GM19324 (cell line): Measurements from ENCODE around the gene NUDT6.
"Not testable (repeated sequence)": the region's sequence is repeated elsewhere in the genome, so short reads cannot be mapped to it uniquely, and the experiment has no call there.

Experiments
- ATAC-seq: cut with Tn5 transposase; IDR thresholded peaks from one replicate; pipeline ENCODE4 v1.9.1; 2021; ENCODE audit warnings: mild to moderate bottlenecking, moderate library complexity; ENCODE audit not compliant: unreplicated experiment, low FRiP score

The NUDT6 gene

GRCh38 chr4:122921971-122922876 is at the start of gene NUDT6:
TSS of gene NUDT6 (minus strand) at chr4:122922597. CDS start at chr4:122922572, 25 bp downstream.
- peak; percentile 87 for ATAC-seq

GRCh38 chr4:122968227-122968812 is 45.9 kb upstream of the NUDT6 start:
- no peak for ATAC-seq

GRCh38 chr4:122967231-122967630 is 44.8 kb upstream of the NUDT6 start:
- ATAC-seq = no peak

GRCh38 chr4:122966201-122966600 is 43.8 kb upstream of the NUDT6 start:
- ATAC-seq = no peak

- ATAC-seq = no peak
These were observed 40.8 kb upstream of the NUDT6 start for GRCh38 chr4:122963216-122963615.

- ATAC-seq = no peak
These were observed 38.2 kb upstream of the NUDT6 start for GRCh38 chr4:122960611-122961000.

- no peak for ATAC-seq
These were observed 37.7 kb upstream of the NUDT6 start for GRCh38 chr4:122959981-122960610.

- ATAC-seq = no peak
These were observed 37.0 kb upstream of the NUDT6 start for GRCh38 chr4:122959441-122959840.

GRCh38 chr4:122958505-122958904 is 36.1 kb upstream of the NUDT6 start:
- no peak for ATAC-seq

GRCh38 chr4:122953924-122954323 is 31.5 kb upstream of the NUDT6 start:
- ATAC-seq = no peak

- ATAC-seq = no peak
These were observed 29.6 kb upstream of the NUDT6 start for GRCh38 chr4:122952028-122952427.

GRCh38 chr4:122948671-122949070 is 26.3 kb upstream of the NUDT6 start:
- ATAC-seq = no peak

GRCh38 chr4:122946142-122946541 is 23.7 kb upstream of the NUDT6 start:
- ATAC-seq = no peak

GRCh38 chr4:122945136-122945535 is 22.7 kb upstream of the NUDT6 start:
- ATAC-seq = not testable (repeated sequence)

- no peak for ATAC-seq
These were observed 10.4 kb upstream of the NUDT6 start for GRCh38 chr4:122932763-122933162.

GRCh38 chr4:122930862-122931261 is 8.5 kb upstream of the NUDT6 start:
- no peak for ATAC-seq

GRCh38 chr4:122928930-122929329 is 6.5 kb upstream of the NUDT6 start:
- ATAC-seq = no peak

GRCh38 chr4:122922877-122923511 is 597 bp upstream of the NUDT6 start:
- ATAC-seq = peak; percentile 98

- ATAC-seq = no peak
These were observed 1.1 kb downstream of the NUDT6 start for GRCh38 chr4:122921300-122921699.

- no peak for ATAC-seq
These were observed 1.9 kb downstream of the NUDT6 start for GRCh38 chr4:122920473-122920872.

- no peak for ATAC-seq
These were observed 4.7 kb downstream of the NUDT6 start for GRCh38 chr4:122917731-122918130.
